ENCODE measurements around the gene COL4A6. TPM values are rescaled to one million over a fixed set of nuclear protein-coding genes. Genes with fewer than 3 reads are reported as not detected.

COL4A6 gene
- total and polyA plus RNA-seq, 2 donors (not counting 3 experiments of a cell fraction or from before 2014, with no cell fraction given), result 0.49 to 0.62 TPM

GRCh38 chrX:108437349-108438109 lies 693 bp downstream of the COL4A6 start:
- Histone ChIP-seq H3K9ac (replicated peaks; ENCODE audit: extremely low read depth, insufficient read depth, low read length) (no peak overlapping the region), H3K9me3 (replicated peaks; ENCODE audit: control insufficient read depth, insufficient read depth, low read length) (no peaks in the 10 kb centered on the region), H3K4me2 (ENCODE audit: insufficient read depth, low read length) (peak overlapping the region; percentile 23), H2AFZ (ENCODE audit: low read depth, low read length) (peak overlapping the region; percentile 90), H3K4me3 (replicated peaks in 1 of 3; ENCODE audit: insufficient read depth in 1 of 3, low read depth in 1 of 3, low read length in 3 of 3) (peak overlapping the region in 2 of 3 experiments; percentile 26 to 36), H3K36me3 (ENCODE audit: control insufficient read depth in 2 of 2, extremely low read depth in 1 of 2, insufficient read depth in 2 of 2, low read length in 2 of 2) (no peaks in the 10 kb centered on the region), H3K79me2 (ENCODE audit: control insufficient read depth, insufficient read depth, low read length) (peaks cover 5% of the 10 kb centered on the region), H3K27me3 (ENCODE audit: control insufficient read depth in 2 of 2, insufficient read depth in 2 of 2, low read length in 2 of 2) (peaks cover 0 to 2% of the 10 kb centered on the region in 2 experiments), H3K4me1 (ENCODE audit: control insufficient read depth, extremely low read depth, insufficient read depth, low read length) (peaks cover 8% of the 10 kb centered on the region), H3K27ac (ENCODE audit: insufficient read depth, low read depth, low read length) (no peak overlapping the region), H3K9me1 (replicated peaks; ENCODE audit: control insufficient read depth, extremely low read depth, insufficient read depth, low read length) (no peaks in the 10 kb centered on the region), H4K20me1 (replicated peaks; ENCODE audit: control insufficient read depth, extremely low read depth, insufficient read depth, low read length) (no peaks in the 10 kb centered on the region)
- no TSS peak for BruUV-seq (replicated peaks)
- FAIRE-seq (peak; percentile 15), DNase-seq (ENCODE audit: low read depth, low spot score) (peak; percentile 1)
- intact Hi-C loops (cut with micrococcal nuclease) (no loop called here), dilution Hi-C loops (cut with MboI; ENCODE audit: extremely low pct_ligation_motif_present, low sequenced_read_pairs) (no loop called here)
- ChIA-PET POLR2A (no interaction called here), CTCF (no interaction called here)
- TF ChIP-seq CTCF (IDR thresholded peaks at IDR 0.05; ENCODE audit: extremely low read depth in 1 of 2, insufficient read depth in 1 of 2, low read depth in 1 of 2, low read length in 2 of 2) (no peak), FOS (IDR thresholded peaks at IDR 0.05; ENCODE audit: borderline replicate concordance, insufficient read depth, low read length) (no peak), GATA2 (IDR thresholded peaks at IDR 0.05; ENCODE audit: insufficient read depth, insufficient read length, low read depth, low read length) (no peak), MAX (IDR thresholded peaks at IDR 0.05; ENCODE audit: insufficient read depth, insufficient read length) (no peak), EZH2 (IDR thresholded peaks at IDR 0.05; ENCODE audit: borderline replicate concordance, low read depth, low read length, severe bottlenecking) (no peak), MYC (IDR thresholded peaks at IDR 0.05; ENCODE audit: low read depth, low read length) (no peak)

Measured in endothelial cell of umbilical vein (primary cell).